ENCODE measurements around the gene SUPT6H. TPM values are rescaled to one million over a fixed set of nuclear protein-coding genes. Genes with fewer than 3 reads are reported as not detected.

SUPT6H gene
- total and polyA plus RNA-seq, 9 of the 15 experiments (the other 6 are each of a cell fraction or from before 2014, with no cell fraction given) = 1.7 to 77.7 (median 49.2) TPM

- TF ChIP-seq REST (IDR thresholded peaks at IDR 0.05; ENCODE audit: borderline replicate concordance) = peak; percentile 44; the same call in 1 of the 2 replicates
- no peak for TF ChIP-seq REST (CRISPR knock-in tag; IDR thresholded peaks at IDR 0.05; ENCODE audit: low read depth)
- TF ChIP-seq ETV6 (IDR thresholded peaks at IDR 0.05; ENCODE audit: borderline replicate concordance in 1 of 2, low read depth in 2 of 2, low read length in 1 of 2) = no peak; a peak in 1 of 4 replicates
- TF ChIP-seq ETV6 (CRISPR knock-in tag; IDR thresholded peaks at IDR 0.05; ENCODE audit: borderline replicate concordance) = no peak
- no peak for TF ChIP-seq RBFOX2 (IDR thresholded peaks at IDR 0.05; ENCODE audit: low read depth, low read length)
- no peak for TF ChIP-seq SNIP1 (IDR thresholded peaks at IDR 0.05; ENCODE audit: low read depth)
- TF ChIP-seq TAF15 (IDR thresholded peaks at IDR 0.05; ENCODE audit: low read depth, low read length) = no peak
- no peak for TF ChIP-seq ZNF384 (IDR thresholded peaks at IDR 0.05; ENCODE audit: low read depth, low read length)
- TF ChIP-seq ZNF592 (IDR thresholded peaks at IDR 0.05) = 0 out of 2 replicates have a peak, but pooled peaks have one; percentile 35
- peak in 1 of 2 experiments; percentile 73; a peak in 1 of 4 replicates for TF ChIP-seq ZNF639 (CRISPR knock-in tag; conservative IDR thresholded peaks at IDR 0.05 in 1 of 2, IDR thresholded peaks at IDR 0.05 in 1 of 2)
- peak; percentile 47 for TF ChIP-seq CCNT2 (IDR thresholded peaks at IDR 0.05; ENCODE audit: borderline replicate concordance, extremely low read depth, insufficient read length, low read depth, low read length)
Observed at GRCh38 chr17:28741358-28742349, 79.6 kb downstream of the SUPT6H start (continued).

All from K562 (cell line).